H1 (cell line): ENCODE results near the gene PLCB2.

ENCODE experiments used
- CEBPB ChIP-seq: IDR thresholded peaks from 2 replicates; pipeline ENCODE4 v1.6.1; 2012; ENCODE audit warnings: low read depth, low read length
- CTCF ChIP-seq, 3 experiments: IDR thresholded peaks; 1 replicate in 2 of 3; 2 replicates in 1 of 3; pipeline versions ENCODE4 v1.5.1 to v1.6.1; 2011; ENCODE audit warnings: low read length in 3 of 3, mild to moderate bottlenecking in 3 of 3, inconsistent platforms in 2 of 3, low read depth in 1 of 3, moderate library complexity in 1 of 3; ENCODE audit not compliant: insufficient read depth in 1 of 3; ENCODE audit errors: control extremely low read depth in 1 of 3
- EZH2 ChIP-seq: fragments of 200-600 bp; sonication (generic); IDR thresholded peaks from 2 replicates; pipeline ENCODE4 v1.7.1; 2012; ENCODE audit warnings: low read depth, mild to moderate bottlenecking, moderate library complexity, low read length, inconsistent platforms; ENCODE audit not compliant: severe bottlenecking
- FOSL1 ChIP-seq: IDR thresholded peaks from 2 replicates; pipeline ENCODE4 v1.6.1; 2011; ENCODE audit warnings: mild to moderate bottlenecking, low read depth, low read length, moderate library complexity; ENCODE audit not compliant: insufficient read depth
- HDAC2 ChIP-seq, 2 experiments: fragments of 300-600 bp in 1 of 2; sonication (generic) in 1 of 2; IDR thresholded peaks; 2 replicates each; pipeline ENCODE4 v1.6.1; 2011 to 2012; ENCODE audit warnings: low read depth in 2 of 2, low read length in 2 of 2, mild to moderate bottlenecking in 2 of 2, moderate library complexity in 2 of 2, borderline replicate concordance in 1 of 2, inconsistent platforms in 1 of 2
- JUN ChIP-seq: IDR thresholded peaks from 2 replicates; pipeline ENCODE4 v1.6.1; 2011; ENCODE audit warnings: low read depth, mild to moderate bottlenecking, improper control_type of control experiment, low read length
- KDM1A ChIP-seq: fragments of 200-600, 300-600 bp; sonication (generic); IDR thresholded peaks from 2 replicates; pipeline ENCODE4 v1.7.1; 2016; ENCODE audit warnings: mild to moderate bottlenecking, low read length, borderline replicate concordance
- MAX ChIP-seq: IDR thresholded peaks from 2 replicates; pipeline ENCODE4 v1.6.1; 2012; ENCODE audit warnings: inconsistent platforms
- PHF8 ChIP-seq: fragments of 200-600 bp; sonication (generic); conservative IDR thresholded peaks from 2 replicates; pipeline ENCODE4 v1.7.1; 2012; ENCODE audit warnings: low read depth, mild to moderate bottlenecking, inconsistent platforms, low read length, moderate library complexity
- POLR2A ChIP-seq, 2 experiments: IDR thresholded peaks; 1 replicate in 1 of 2; 2 replicates in 1 of 2; pipeline ENCODE4 v1.6.1; 2011; ENCODE audit warnings: low read depth in 2 of 2, low read length in 2 of 2, mild to moderate bottlenecking in 2 of 2; ENCODE audit errors: control extremely low read depth in 1 of 2
- POLR2AphosphoS5 ChIP-seq: IDR thresholded peaks from 2 replicates; pipeline ENCODE4 v1.6.1; 2011; ENCODE audit warnings: low read depth, low read length
- RXRA ChIP-seq: IDR thresholded peaks from 2 replicates; pipeline ENCODE4 v1.6.1; 2011; ENCODE audit warnings: low read depth, mild to moderate bottlenecking, low read length, moderate library complexity; ENCODE audit not compliant: insufficient read depth
- TAF1 ChIP-seq: IDR thresholded peaks from 2 replicates; pipeline ENCODE4 v1.6.1; 2011; ENCODE audit warnings: mild to moderate bottlenecking, low read depth, low read length

GRCh38 chr15:40334541-40334940 is 26.8 kb upstream of the PLCB2 start:
- TF ChIP-seq RXRA (no peak), POLR2AphosphoS5 (no peak), HDAC2 (IDR thresholded peaks at IDR 0.05; ENCODE audit: borderline replicate concordance in 1 of 2, low read depth in 2 of 2, low read length in 2 of 2) (no peak), CTCF (IDR thresholded peaks at IDR 0.05; ENCODE audit: control extremely low read depth in 1 of 3, insufficient read depth in 1 of 3, low read depth in 1 of 3, low read length in 3 of 3) (no peak), EZH2 (no peak), FOSL1 (no peak), CEBPB (no peak), POLR2A (IDR thresholded peaks at IDR 0.05; ENCODE audit: control extremely low read depth in 1 of 2, low read depth in 2 of 2, low read length in 2 of 2) (no peak), PHF8 (no peak), KDM1A (no peak), MAX (no peak), TAF1 (no peak), JUN (no peak)
